A549 (cell line): Measurements from ENCODE around the gene ZNF143. TPM values are rescaled to one million over a fixed set of nuclear protein-coding genes. Genes with fewer than 3 reads are reported as not detected.
"Not testable (repeated sequence)": the region's sequence is repeated elsewhere in the genome, so short reads cannot be mapped to it uniquely, and the experiment has no call there.

Experiments
- ATAC-seq, 2 experiments: fragments of 200-7000 bp in 1 of 2; fragments of >200 bp in 1 of 2; cut with Nextera tagmentation in 1 of 2; cut with Tn5 transposase in 1 of 2; 3 replicates each; pipeline versions ENCODE4 v1.8.0 to v1.9.1; 2018 to 2020; ENCODE audit warnings: mild to moderate bottlenecking in 1 of 2, moderate library complexity in 1 of 2
- CTCF ChIA-PET: fragments of 300-600 bp; sonication (Branson Sonifier 250); formaldehyde crosslinking; extraction: SDS; loops from one replicate; lab custom pipeline; 2021; ENCODE audit warnings: antibody characterized with exemption, inconsistent platforms; lab: Yijun Ruan, JAX
- POLR2A ChIA-PET: fragments of 350-600 bp; formaldehyde crosslinking; extraction: SDS; loops from one replicate; lab custom pipeline; 2021; ENCODE audit warnings: antibody characterized with exemption, inconsistent platforms; lab: Yijun Ruan, JAX
- DNase-seq, 2 experiments: peaks; one replicate each; pipeline versions ENCODE4 v3.0.0 to v3.0.0-alpha.2; 2011 to 2016; ENCODE audit warnings: low read depth in 1 of 2, low spot score in 1 of 2
- FAIRE-seq: peaks from 2 replicates; lab custom pipeline; 2011; peaks lifted over from hg19 to GRCh38; lab: Jason Lieb, UNC
- H3K27ac ChIP-seq, 2 experiments: fragments of >200 bp; sonication (Bioruptor Twin); formaldehyde crosslinking; 3 replicates each; pipeline ENCODE4 v1.5.1; 2016 to 2017
- H3K4me1 ChIP-seq: fragments of >200 bp; sonication (Bioruptor Twin); formaldehyde crosslinking; 3 replicates; pipeline ENCODE4 v1.6.1; 2016
- H3K4me2 ChIP-seq: fragments of >200 bp; sonication (Bioruptor Twin); formaldehyde crosslinking; 3 replicates; pipeline ENCODE4 v1.6.1; 2016
- H3K4me3 ChIP-seq: fragments of >200 bp; sonication (Bioruptor Twin); formaldehyde crosslinking; 3 replicates; pipeline ENCODE4 v1.5.1; 2016
- H3K9me3 ChIP-seq: fragments of >200 bp; sonication (Bioruptor Twin); formaldehyde crosslinking; 3 replicates; pipeline ENCODE4 v1.6.1; 2016
- BHLHE40 ChIP-seq: IDR thresholded peaks from 2 replicates; pipeline ENCODE4 v1.6.1; 2012; ENCODE audit warnings: low read depth, low read length, inconsistent platforms
- FOSL2 ChIP-seq, 2 experiments: fragments of 450-650 bp in 1 of 2; fragments of >200 bp in 1 of 2; sonication (Bioruptor Twin) in 1 of 2; formaldehyde crosslinking; IDR thresholded peaks; 2 replicates each; pipeline versions ENCODE4 v1.5.0 to v1.6.1; 2016 to 2020; ENCODE audit warnings: mild to moderate bottlenecking in 1 of 2, moderate library complexity in 1 of 2
- HOXA7 ChIP-seq: fragments of 250-450 bp; sonication (Bioruptor Pico); IDR thresholded peaks from 2 replicates; pipeline ENCODE4 v1.5.0; 2020; ENCODE audit warnings: mild to moderate bottlenecking, moderate library complexity
- JUNB ChIP-seq: fragments of >200 bp; sonication (Bioruptor Twin); formaldehyde crosslinking; IDR thresholded peaks from 2 replicates; pipeline ENCODE4 v1.6.1; 2016
- MAFK ChIP-seq: fragments of 450-650 bp; IDR thresholded peaks from 2 replicates; pipeline ENCODE4 v1.6.1; 2014; ENCODE audit not compliant: partially characterized antibody
- NPAS2 ChIP-seq: fragments of 250-450 bp; sonication (Bioruptor Pico); IDR thresholded peaks from 2 replicates; pipeline ENCODE4 v1.8.0; 2022; ENCODE audit warnings: mild to moderate bottlenecking, moderate library complexity, borderline replicate concordance
- RFX5 ChIP-seq: fragments of 450-650 bp; IDR thresholded peaks from 2 replicates; pipeline ENCODE4 v1.7.1; 2014; ENCODE audit warnings: antibody characterized with exemption, mild to moderate bottlenecking, moderate library complexity
- TFCP2L1 ChIP-seq: fragments of 250-450 bp; sonication (Bioruptor Pico); IDR thresholded peaks from 2 replicates; pipeline ENCODE4 v1.5.0; 2021; ENCODE audit warnings: mild to moderate bottlenecking
- WGBS: methylation state at CpG from one replicate; pipeline ENCODE4 v1.1.6; 2017; ENCODE audit errors: missing lambda C conversion rate; 5-methylcytosine and 5-hydroxymethylcytosine counted together
- polyA plus RNA-seq, 4 experiments: library from polyadenylated mRNA; depleted of rRNA in 3 of 4; stranded (reverse); fragments of >200 nt; fragmentation: RNase III in 1 of 4; extraction: RNeasy Plus Mini Kit Qiagen cat#74134 plus additional on column Dnase treatment in 1 of 4; gene quantifications; 2 replicates in 3 of 4; 3 replicates in 1 of 4; pipeline ENCODE4 v1.2.3, GENCODE V29; 2011 to 2017
- TF ChIP-seq, protein P1 (sequence below): fragments of >200 bp; sonication (Bioruptor Twin); formaldehyde crosslinking; IDR thresholded peaks from 3 replicates; pipeline ENCODE4 v1.5.1; 2016
- TF ChIP-seq, protein P2 (sequence below): fragments of >200 bp; sonication (Bioruptor Twin); formaldehyde crosslinking; IDR thresholded peaks from 2 replicates; pipeline ENCODE4 v1.6.1; 2016

The ZNF143 gene
- polyA plus RNA-seq, 2 of the 4 experiments (the other 2 are of a cell fraction), result 14.4 to 38.4 TPM

GRCh38 chr11:9438611-9439010 is 22.2 kb upstream of the ZNF143 start:
- no peak overlapping the region for H3K4me3 ChIP-seq
- H3K27ac ChIP-seq, result no peak overlapping the region
- ATAC-seq, result no peak
- no peak overlapping the region for H3K4me2 ChIP-seq
- no peak for DNase-seq
- TF ChIP-seq, protein P1, sequence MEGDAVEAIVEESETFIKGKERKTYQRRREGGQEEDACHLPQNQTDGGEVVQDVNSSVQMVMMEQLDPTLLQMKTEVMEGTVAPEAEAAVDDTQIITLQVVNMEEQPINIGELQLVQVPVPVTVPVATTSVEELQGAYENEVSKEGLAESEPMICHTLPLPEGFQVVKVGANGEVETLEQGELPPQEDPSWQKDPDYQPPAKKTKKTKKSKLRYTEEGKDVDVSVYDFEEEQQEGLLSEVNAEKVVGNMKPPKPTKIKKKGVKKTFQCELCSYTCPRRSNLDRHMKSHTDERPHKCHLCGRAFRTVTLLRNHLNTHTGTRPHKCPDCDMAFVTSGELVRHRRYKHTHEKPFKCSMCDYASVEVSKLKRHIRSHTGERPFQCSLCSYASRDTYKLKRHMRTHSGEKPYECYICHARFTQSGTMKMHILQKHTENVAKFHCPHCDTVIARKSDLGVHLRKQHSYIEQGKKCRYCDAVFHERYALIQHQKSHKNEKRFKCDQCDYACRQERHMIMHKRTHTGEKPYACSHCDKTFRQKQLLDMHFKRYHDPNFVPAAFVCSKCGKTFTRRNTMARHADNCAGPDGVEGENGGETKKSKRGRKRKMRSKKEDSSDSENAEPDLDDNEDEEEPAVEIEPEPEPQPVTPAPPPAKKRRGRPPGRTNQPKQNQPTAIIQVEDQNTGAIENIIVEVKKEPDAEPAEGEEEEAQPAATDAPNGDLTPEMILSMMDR, result no peak
- no peak for TF ChIP-seq BHLHE40
- ChIA-PET POLR2A (interaction anchor here (0.5 kb wide), 1 partner anchor 64 kb away, joined by 4 read pairs; no protein-coding TSS in a partner anchor), CTCF (interaction anchor here (1.8 kb wide), 1 partner anchor 14 kb away, joined by 5 read pairs; no protein-coding TSS in a partner anchor)
- no peak for FAIRE-seq
- 86% methylated on average over 4 of the region's 4 CpGs for WGBS
- H3K9me3 ChIP-seq, result no peaks in the 10 kb centered on the region
- no peaks in the 10 kb centered on the region for H3K4me1 ChIP-seq

GRCh38 chr11:9446230-9446629 is 14.6 kb upstream of the ZNF143 start:
- POLR2A ChIA-PET, result interaction anchor here (1.5 kb wide), 1 partner anchor 15 kb away, joined by 3 read pairs; the partner anchor contains the start of gene ZNF143
- no peak overlapping the region for H3K4me3 ChIP-seq
- FAIRE-seq (no peak), ATAC-seq (no peak), DNase-seq (no peak)
- no peaks in the 10 kb centered on the region for H3K9me3 ChIP-seq
- no peak overlapping the region for H3K27ac ChIP-seq
- H3K4me1 ChIP-seq, result no peaks in the 10 kb centered on the region
- TF ChIP-seq HOXA7 (CRISPR knock-in tag) (no peak), FOSL2 (IDR thresholded peaks at IDR 0.05) (no peak), FOSL2 (CRISPR knock-in tag; IDR thresholded peaks at IDR 0.05) (peak; percentile 57)
- CTCF ChIA-PET, result no interaction called here
- 90% methylated on average over 4 of the region's 4 CpGs for WGBS
- H3K4me2 ChIP-seq, result no peak overlapping the region

- no peaks in the 10 kb centered on the region for H3K4me1 ChIP-seq
- H3K9me3 ChIP-seq, result no peaks in the 10 kb centered on the region
- CTCF ChIA-PET, result interaction anchor here (0.6 to 1.7 kb wide), 5 partner anchors 11 to 283 kb away, joined by 3 to 7 read pairs (median 3); no protein-coding TSS in a partner anchor
- no peak for DNase-seq
- WGBS, result 95% methylated on average over 9 of the region's 9 CpGs
- POLR2A ChIA-PET, result interaction anchor here (0.5 to 1.5 kb wide), 3 partner anchors 12 to 862 kb away, joined by 3 to 6 read pairs (median 4); partner anchors contain the start of gene ZNF143
- H3K4me2 ChIP-seq, result no peak overlapping the region
- no peak for TF ChIP-seq JUNB
- FAIRE-seq, result no peak
- ATAC-seq, result no peak
- no peak overlapping the region for H3K27ac ChIP-seq
- H3K4me3 ChIP-seq, result no peak overlapping the region
These were observed 12.0 kb upstream of the ZNF143 start for GRCh38 chr11:9448576-9449352.

- not testable (repeated sequence) for FAIRE-seq, H3K4me1 ChIP-seq, H3K4me3 ChIP-seq, ATAC-seq, H3K4me2 ChIP-seq, H3K9me3 ChIP-seq, DNase-seq, H3K27ac ChIP-seq
- 88% methylated on average over 7 of the region's 7 CpGs for WGBS
- ChIA-PET CTCF (interaction anchor here (1.4 kb wide), 1 partner anchor 11 kb away, joined by 3 read pairs; no protein-coding TSS in a partner anchor), POLR2A (interaction anchor here (1.1 kb wide), 1 partner anchor 8 kb away, joined by 4 read pairs; the partner anchor contains the start of gene ZNF143)
These were observed 8.8 kb upstream of the ZNF143 start for GRCh38 chr11:9452023-9452422.

- H3K4me2 ChIP-seq, result no peak overlapping the region
- TF ChIP-seq RFX5, result no peak
- TF ChIP-seq NPAS2 (CRISPR knock-in tag), result no peak
- TF ChIP-seq, protein P2, sequence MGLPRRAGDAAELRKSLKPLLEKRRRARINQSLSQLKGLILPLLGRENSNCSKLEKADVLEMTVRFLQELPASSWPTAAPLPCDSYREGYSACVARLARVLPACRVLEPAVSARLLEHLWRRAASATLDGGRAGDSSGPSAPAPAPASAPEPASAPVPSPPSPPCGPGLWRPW, result no peak
- TF ChIP-seq MAFK, result peak; percentile 30
- TF ChIP-seq TFCP2L1 (CRISPR knock-in tag), result no peak
- H3K9me3 ChIP-seq, result no peaks in the 10 kb centered on the region
- peaks cover 4% of the 10 kb centered on the region; the same call in 1 of the 3 replicates for H3K4me1 ChIP-seq
- DNase-seq, result no peak
- FAIRE-seq, result no peak
- H3K27ac ChIP-seq, result no peak overlapping the region
- 88% methylated on average over 5 of the region's 5 CpGs for WGBS
- ChIA-PET POLR2A (interaction anchor here (0.6 kb wide), 1 partner anchor 148 kb away, joined by 4 read pairs; no protein-coding TSS in a partner anchor), CTCF (no interaction called here)
- H3K4me3 ChIP-seq, result no peak overlapping the region
- ATAC-seq, result no peak
These were observed 5.1 kb upstream of the ZNF143 start for GRCh38 chr11:9455722-9456121.
